H9 (cell line): Measurements from ENCODE around the gene PARD3. TPM values are rescaled to one million over a fixed set of nuclear protein-coding genes. Genes with fewer than 3 reads are reported as not detected.

Source experiments
- DNase-seq: peaks from one replicate; pipeline ENCODE4 v3.0.0-alpha.2; 2017
- H2AFZ ChIP-seq: one replicate; pipeline ENCODE4 v1.6.1; 2013; ENCODE audit warnings: mild to moderate bottlenecking, low read length, control low read depth, moderate library complexity
- H2AK5ac ChIP-seq: 2 replicates; pipeline ENCODE4 v1.6.1; 2013; ENCODE audit warnings: low read length, control low read depth, mixed read lengths; ENCODE audit not compliant: insufficient read length
- H2BK120ac ChIP-seq: one replicate; pipeline ENCODE4 v1.6.1; 2013; ENCODE audit warnings: low read depth, mild to moderate bottlenecking, low read length, control low read depth, inconsistent platforms; ENCODE audit not compliant: poor library complexity, severe bottlenecking
- H2BK12ac ChIP-seq: 2 replicates; pipeline ENCODE4 v1.6.1; 2013; ENCODE audit warnings: low read length, control low read depth, mixed read lengths, low read depth; ENCODE audit not compliant: insufficient read length
- H2BK15ac ChIP-seq: 2 replicates; pipeline ENCODE4 v1.6.1; 2013; ENCODE audit warnings: low read depth, low read length, control low read depth
- H2BK20ac ChIP-seq: one replicate; pipeline ENCODE4 v1.6.1; 2013; ENCODE audit warnings: low read depth, mild to moderate bottlenecking, low read length, control low read depth, inconsistent platforms; ENCODE audit not compliant: poor library complexity, severe bottlenecking
- H2BK5ac ChIP-seq: 2 replicates; pipeline ENCODE4 v1.6.1; 2013; ENCODE audit warnings: low read length, control low read depth, mixed read lengths; ENCODE audit not compliant: insufficient read length
- H3K14ac ChIP-seq: 2 replicates; pipeline ENCODE4 v1.6.1; 2013; ENCODE audit warnings: low read length, control low read depth; ENCODE audit not compliant: insufficient read depth
- H3K18ac ChIP-seq: 2 replicates; pipeline ENCODE4 v1.6.1; 2013; ENCODE audit warnings: low read depth, mild to moderate bottlenecking, mixed read lengths, low read length, control low read depth; ENCODE audit not compliant: insufficient read length
- H3K23ac ChIP-seq: 2 replicates; pipeline ENCODE4 v1.6.1; 2013; ENCODE audit warnings: low read length, control low read depth, mixed read lengths, low read depth; ENCODE audit not compliant: insufficient read length
- H3K23me2 ChIP-seq: 2 replicates; pipeline ENCODE4 v1.6.1; 2013; ENCODE audit warnings: low read depth, mild to moderate bottlenecking, mixed read lengths, low read length, control low read depth; ENCODE audit not compliant: insufficient read length, poor library complexity, severe bottlenecking
- H3K27ac ChIP-seq: 2 replicates; pipeline ENCODE4 v1.5.1; 2013; ENCODE audit warnings: low read length, control low read depth, mixed read lengths, low read depth; ENCODE audit not compliant: insufficient read length
- H3K27me3 ChIP-seq: 2 replicates; pipeline ENCODE4 v1.6.1; 2013; ENCODE audit warnings: low read length, control low read depth, inconsistent platforms; ENCODE audit not compliant: insufficient read depth
- H3K4ac ChIP-seq: 2 replicates; pipeline ENCODE4 v1.6.1; 2013; ENCODE audit warnings: low read depth, mild to moderate bottlenecking, control low read depth, inconsistent platforms, low read length, moderate library complexity
- H3K4me1 ChIP-seq: 2 replicates; pipeline ENCODE4 v1.6.1; 2013; ENCODE audit warnings: low read length, control low read depth, inconsistent platforms; ENCODE audit not compliant: insufficient read depth
- H3K4me2 ChIP-seq: 2 replicates; pipeline ENCODE4 v1.6.1; 2013; ENCODE audit warnings: low read length, control low read depth, mixed read lengths; ENCODE audit not compliant: insufficient read length, insufficient read depth
- H3K56ac ChIP-seq: 2 replicates; pipeline ENCODE4 v1.6.1; 2013; ENCODE audit warnings: low read depth, mild to moderate bottlenecking, mixed read lengths, low read length, control low read depth; ENCODE audit not compliant: insufficient read length
- H3K79me1 ChIP-seq: 2 replicates; pipeline ENCODE4 v1.6.1; 2013; ENCODE audit warnings: low read depth, mild to moderate bottlenecking, moderate library complexity, low read length, control low read depth, inconsistent platforms; ENCODE audit not compliant: insufficient read depth, poor library complexity, severe bottlenecking
- H3K79me2 ChIP-seq: 2 replicates; pipeline ENCODE4 v1.6.1; 2013; ENCODE audit warnings: low read length, control low read depth, inconsistent platforms; ENCODE audit not compliant: insufficient read depth
- H3K9ac ChIP-seq: 2 replicates; pipeline ENCODE4 v1.6.1; 2013; ENCODE audit warnings: low read length, control low read depth, mixed read lengths; ENCODE audit not compliant: insufficient read length; ENCODE audit errors: extremely low read depth
- H3K9me3 ChIP-seq: one replicate; pipeline ENCODE4 v1.6.1; 2013; ENCODE audit warnings: low read depth, low read length, inconsistent platforms; ENCODE audit not compliant: control insufficient read depth
- H3T11ph ChIP-seq: one replicate; pipeline ENCODE4 v1.6.1; 2013; ENCODE audit warnings: mild to moderate bottlenecking, low read length, control low read depth, inconsistent platforms
- H4K20me1 ChIP-seq: one replicate; pipeline ENCODE4 v1.6.1; 2013; ENCODE audit not compliant: control insufficient read depth, insufficient read length, insufficient read depth
- H4K5ac ChIP-seq: 2 replicates; pipeline ENCODE4 v1.6.1; 2013; ENCODE audit warnings: low read depth, mild to moderate bottlenecking, mixed read lengths, low read length, control low read depth; ENCODE audit not compliant: insufficient read length
- H4K8ac ChIP-seq: replicated peaks from 2 replicates; pipeline ENCODE4 v1.6.1; 2013; ENCODE audit warnings: low read length, control low read depth, mixed read lengths, low read depth; ENCODE audit not compliant: insufficient read length
- H4K91ac ChIP-seq: 2 replicates; pipeline ENCODE4 v1.6.1; 2013; ENCODE audit warnings: low read depth, mild to moderate bottlenecking, moderate library complexity, mixed read lengths, low read length, control low read depth; ENCODE audit not compliant: insufficient read length
- H3K27ac Mint-ChIP-seq, 3 experiments: 2 replicates in 2 of 3; 3 replicates in 1 of 3; pipeline ENCODE4 v1.8.0; 2020 to 2021; ENCODE audit warnings: mixed read lengths in 3 of 3, mild to moderate bottlenecking in 1 of 3, moderate library complexity in 1 of 3
- H3K27me3 Mint-ChIP-seq: 2 replicates; pipeline ENCODE4 v1.8.0; 2021; ENCODE audit warnings: low read depth, mild to moderate bottlenecking, moderate library complexity, mixed read lengths
- H3K36me3 Mint-ChIP-seq, 3 experiments: 2 replicates in 2 of 3; 3 replicates in 1 of 3; pipeline ENCODE4 v1.8.0; 2020 to 2021; ENCODE audit warnings: low read depth in 3 of 3, mixed read lengths in 3 of 3; ENCODE audit not compliant: insufficient read depth in 1 of 3
- H3K4me1 Mint-ChIP-seq, 2 experiments: 2 replicates each; pipeline ENCODE4 v1.8.0; 2020; ENCODE audit warnings: mixed read lengths in 2 of 2
- H3K4me3 Mint-ChIP-seq, 2 experiments: 2 replicates in 1 of 2; 3 replicates in 1 of 2; pipeline ENCODE4 v1.8.0; 2020 to 2021; ENCODE audit warnings: mild to moderate bottlenecking in 2 of 2, mixed read lengths in 2 of 2, moderate library complexity in 1 of 2
- H3K9me3 Mint-ChIP-seq, 2 experiments: 2 replicates in 1 of 2; 3 replicates in 1 of 2; pipeline ENCODE4 v1.8.0; 2020; ENCODE audit warnings: mild to moderate bottlenecking in 2 of 2, mixed read lengths in 2 of 2, moderate library complexity in 1 of 2
- CTCF ChIP-seq: fragments of 200-600 bp; sonication (generic); conservative IDR thresholded peaks from 3 replicates; pipeline ENCODE4 v1.8.0; 2021; ENCODE audit warnings: antibody characterized with exemption, mild to moderate bottlenecking
- WGBS: extraction: QIAGEN DNeasy Blood & Tissue Kit; methylation state at CpG from one replicate; pipeline ENCODE4 v1.1.7; 2013; ENCODE audit warnings: missing lambda C conversion rate, low lambda C conversion rate, mixed read lengths; ENCODE audit not compliant: insufficient read length; ENCODE audit errors: extremely low coverage; 5-methylcytosine and 5-hydroxymethylcytosine counted together
- total RNA-seq: library from RNA; stranded (reverse); gene quantifications from 2 replicates; pipeline ENCODE4 v1.2.1, GENCODE V29; 2021

PARD3 gene
- total RNA-seq, 1 experiment from 2014 or later, result 44.7 TPM

GRCh38 chr10:34854147-34854601 lies 39.1 kb upstream of the PARD3 start:
- Histone ChIP-seq H2BK5ac (no peak overlapping the region), H3K27me3 (no peaks in the 10 kb centered on the region), H3K14ac (no peak overlapping the region), H3K4me2 (no peak overlapping the region), H2AK5ac (no peak overlapping the region), H2BK12ac (no peak overlapping the region), H4K91ac (no peak overlapping the region), H3K79me2 (no peaks in the 10 kb centered on the region), H3K23ac (no peak overlapping the region), H3K18ac (no peak overlapping the region), H3K9ac (no peak overlapping the region), H3K4ac (no peak overlapping the region), H2AFZ (no peak overlapping the region), H3T11ph (no peak overlapping the region), H3K23me2 (no peaks in the 10 kb centered on the region), H3K4me1 (no peaks in the 10 kb centered on the region), H4K20me1 (no peaks in the 10 kb centered on the region), H4K5ac (no peak overlapping the region), H3K79me1 (no peaks in the 10 kb centered on the region), H3K27ac (no peak overlapping the region), H2BK120ac (no peak overlapping the region), H3K9me3 (no peaks in the 10 kb centered on the region), H3K56ac (no peak overlapping the region), H4K8ac (no peak overlapping the region), H2BK20ac (no peak overlapping the region), H2BK15ac (no peak overlapping the region)
- DNase-seq, result no peak
- Mint-ChIP-seq H3K4me1 (peaks cover 0 to 11% of the 10 kb centered on the region in 2 experiments), H3K9me3 (no peaks in the 10 kb centered on the region), H3K27ac (no peak overlapping the region), H3K4me3 (no peak overlapping the region), H3K36me3 (no peaks in the 10 kb centered on the region), H3K27me3 (no peaks in the 10 kb centered on the region)
- no CpG with 5 or more reads among the region's 6 CpGs for WGBS
- TF ChIP-seq CTCF, result no peak
